K562 (cell line): ENCODE measurements around the gene CEP95. TPM values are rescaled to one million over a fixed set of nuclear protein-coding genes. Genes with fewer than 3 reads are reported as not detected.

Experiments
- ARID4B ChIP-seq: sonication (generic); formaldehyde crosslinking; IDR thresholded peaks from 2 replicates; pipeline ENCODE4 v1.8.0; 2022; ENCODE audit warnings: mild to moderate bottlenecking, missing genetic modification reagents
- DPF2 ChIP-seq: fragments of 450-650 bp; IDR thresholded peaks from 2 replicates; pipeline ENCODE4 v1.6.1; 2016
- ETV5 ChIP-seq: sonication (generic); formaldehyde crosslinking; IDR thresholded peaks from 2 replicates; pipeline ENCODE4 v1.4.0; 2020; ENCODE audit warnings: low read depth, mild to moderate bottlenecking, missing genetic modification reagents
- FOXK2 ChIP-seq, 2 experiments: fragments of 450-650 bp; IDR thresholded peaks in 1 of 2; conservative IDR thresholded peaks in 1 of 2; 2 replicates each; pipeline ENCODE4 v1.6.1; 2016; ENCODE audit warnings: low read depth in 2 of 2, mild to moderate bottlenecking in 1 of 2
- FOXO4 ChIP-seq: fragments of 450-650 bp; formaldehyde crosslinking; IDR thresholded peaks from 2 replicates; pipeline ENCODE4 v1.4.0; 2020; ENCODE audit warnings: mild to moderate bottlenecking, moderate library complexity
- GABPB2 ChIP-seq: fragments of 250-450 bp; sonication (Bioruptor Pico); conservative IDR thresholded peaks from 2 replicates; pipeline ENCODE4 v1.5.1; 2021; ENCODE audit warnings: mild to moderate bottlenecking
- HOXB6 ChIP-seq: fragments of 250-450 bp; sonication (Bioruptor Pico); IDR thresholded peaks from 2 replicates; pipeline ENCODE4 v1.5.1; 2022; ENCODE audit warnings: mild to moderate bottlenecking, borderline replicate concordance
- IRF1 ChIP-seq: sonication (generic); formaldehyde crosslinking; IDR thresholded peaks from 2 replicates; pipeline ENCODE4 v1.8.0; 2022; ENCODE audit warnings: missing genetic modification reagents, mild to moderate bottlenecking, borderline replicate concordance
- KAT2B ChIP-seq: IDR thresholded peaks from one replicate; pipeline ENCODE4 v1.6.1; 2012; ENCODE audit warnings: low read depth, mild to moderate bottlenecking, control low read depth, inconsistent platforms, low read length, moderate library complexity
- MAFG ChIP-seq: fragments of 450-650 bp; conservative IDR thresholded peaks from 2 replicates; pipeline ENCODE4 v1.6.1; 2016; ENCODE audit warnings: missing genetic modification characterization, missing compliant biosample characterization
- POLR2B ChIP-seq: fragments of 450-650 bp; IDR thresholded peaks from 2 replicates; pipeline ENCODE4 v1.6.1; 2018; ENCODE audit warnings: low read depth; ENCODE audit not compliant: partially characterized antibody
- RFX5 ChIP-seq: IDR thresholded peaks from 2 replicates; pipeline ENCODE4 v1.6.1; 2011; ENCODE audit warnings: low read depth, mild to moderate bottlenecking, improper control_type of control experiment, low read length
- SMAD3 ChIP-seq: fragments of 450-650 bp; formaldehyde crosslinking; conservative IDR thresholded peaks from 2 replicates; pipeline ENCODE4 v1.4.0; 2020; ENCODE audit warnings: mild to moderate bottlenecking
- ZNF212 ChIP-seq: fragments of 450-650 bp; formaldehyde crosslinking; IDR thresholded peaks from 2 replicates; pipeline ENCODE4 v1.4.0; 2020; ENCODE audit warnings: mild to moderate bottlenecking
- ZNF561 ChIP-seq: fragments of 450-650 bp; formaldehyde crosslinking; conservative IDR thresholded peaks from 2 replicates; pipeline ENCODE4 v1.4.0; 2020; ENCODE audit warnings: mild to moderate bottlenecking, moderate library complexity
- ZNF77 ChIP-seq: fragments of 250-450 bp; sonication (Bioruptor Pico); IDR thresholded peaks from 2 replicates; pipeline ENCODE4 v1.5.0; 2020
- ZNF785 ChIP-seq: fragments of 250-450 bp; sonication (Bioruptor Pico); IDR thresholded peaks from 2 replicates; pipeline ENCODE4 v1.4.0; 2020; ENCODE audit warnings: mild to moderate bottlenecking
- polyA plus RNA-seq, 8 experiments: library from polyadenylated mRNA; depleted of rRNA in 4 of 8; stranded (reverse) in 5 of 8; unstranded in 3 of 8; fragments of >200 nt; fragmentation: Nextera tagmentation in 2 of 8; fragmentation: Illumina TruSeq in 1 of 8; extraction: Ambion mirVana in 2 of 8; extraction: Trizol in 1 of 8; gene quantifications; 2 replicates each; pipeline versions ENCODE4 v1.2.1 to v1.2.3, GENCODE V29; 2011 to 2014; ENCODE audit warnings: inconsistent platforms in 1 of 8, missing spikeins in 1 of 8
- total RNA-seq, 7 experiments: library from RNA; depleted of rRNA in 6 of 7; stranded (reverse); fragments of >200 nt in 6 of 7; fragmentation: Illumina TruSeq in 2 of 7; extraction: Trizol in 2 of 7; gene quantifications; 2 replicates each; pipeline versions ENCODE4 v1.2.1 to v1.2.3, GENCODE V29; 2011 to 2021; ENCODE audit warnings: low replicate concordance in 1 of 7
- TF ChIP-seq, protein P1 (sequence below): fragments of 250-450 bp; sonication (Bioruptor Pico); IDR thresholded peaks from 2 replicates; pipeline ENCODE4 v1.4.0; 2020; ENCODE audit warnings: mild to moderate bottlenecking

CEP95 gene
- total and polyA plus RNA-seq, 9 of the 15 experiments (the other 6 are each of a cell fraction or from before 2014, with no cell fraction given): 26.7 to 80.7 (median 56.9) TPM

DNA sequence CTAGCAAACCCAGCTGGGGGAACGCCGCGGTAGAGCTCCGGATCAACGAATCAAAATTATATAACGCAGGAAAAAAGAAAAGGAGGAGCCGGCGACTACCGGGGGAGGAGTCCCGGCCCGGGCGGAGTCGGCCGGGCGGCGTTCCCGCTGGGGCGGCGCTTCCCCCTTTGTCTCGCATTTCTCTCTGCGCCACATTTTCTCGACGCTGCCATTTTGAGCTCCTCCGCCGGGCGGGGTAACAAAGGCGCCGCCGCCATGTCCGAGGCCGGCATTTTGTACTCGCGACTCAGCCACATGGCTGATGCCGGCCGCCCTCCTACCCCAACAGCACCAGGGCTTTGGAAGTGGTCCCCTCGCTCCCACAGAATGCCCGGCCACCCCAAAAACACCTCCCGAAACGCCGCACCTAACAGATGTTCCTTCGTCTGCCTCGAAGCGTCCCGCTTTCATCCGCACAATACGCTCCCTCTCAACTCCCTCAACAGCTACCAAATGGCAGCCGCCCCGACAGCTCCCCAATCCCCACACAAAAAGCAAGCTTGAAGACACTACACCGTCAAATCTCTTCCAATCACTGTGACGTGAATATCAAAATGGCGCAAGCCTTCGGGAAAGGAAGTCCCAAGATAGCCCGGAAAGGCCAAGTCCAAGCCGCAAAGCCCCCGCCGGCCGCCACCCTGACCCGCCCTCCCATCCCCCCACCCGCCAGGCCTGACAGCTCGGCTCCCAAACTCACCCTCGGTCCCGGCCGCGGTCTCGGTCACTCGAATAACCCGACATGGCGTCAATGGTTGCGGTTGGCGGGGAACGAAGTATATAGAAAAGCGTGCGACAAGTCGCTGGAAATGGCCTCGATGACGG is 1.2 kb upstream of the CEP95 start (continued):
- TF ChIP-seq ARID4B (CRISPR knock-in tag): peak; percentile 19; the same call in 1 of the 2 replicates
- no peak for TF ChIP-seq DPF2
- TF ChIP-seq ZNF212 (CRISPR knock-in tag): no peak
- TF ChIP-seq KAT2B: no peak
- TF ChIP-seq IRF1 (CRISPR knock-in tag): no peak
- TF ChIP-seq FOXK2 (conservative IDR thresholded peaks at IDR 0.05 in 1 of 2, IDR thresholded peaks at IDR 0.05 in 1 of 2; ENCODE audit: low read depth in 2 of 2): 0 out of 4 replicates have a peak, but pooled peaks of 1 of the 2 experiments have one; percentile 9
- TF ChIP-seq RFX5: no peak
- TF ChIP-seq POLR2B: peak; percentile 52
- no peak for TF ChIP-seq ETV5 (CRISPR knock-in tag)
- no peak for TF ChIP-seq SMAD3 (CRISPR knock-in tag)
- no peak for TF ChIP-seq HOXB6 (CRISPR knock-in tag)
- TF ChIP-seq, protein P1, sequence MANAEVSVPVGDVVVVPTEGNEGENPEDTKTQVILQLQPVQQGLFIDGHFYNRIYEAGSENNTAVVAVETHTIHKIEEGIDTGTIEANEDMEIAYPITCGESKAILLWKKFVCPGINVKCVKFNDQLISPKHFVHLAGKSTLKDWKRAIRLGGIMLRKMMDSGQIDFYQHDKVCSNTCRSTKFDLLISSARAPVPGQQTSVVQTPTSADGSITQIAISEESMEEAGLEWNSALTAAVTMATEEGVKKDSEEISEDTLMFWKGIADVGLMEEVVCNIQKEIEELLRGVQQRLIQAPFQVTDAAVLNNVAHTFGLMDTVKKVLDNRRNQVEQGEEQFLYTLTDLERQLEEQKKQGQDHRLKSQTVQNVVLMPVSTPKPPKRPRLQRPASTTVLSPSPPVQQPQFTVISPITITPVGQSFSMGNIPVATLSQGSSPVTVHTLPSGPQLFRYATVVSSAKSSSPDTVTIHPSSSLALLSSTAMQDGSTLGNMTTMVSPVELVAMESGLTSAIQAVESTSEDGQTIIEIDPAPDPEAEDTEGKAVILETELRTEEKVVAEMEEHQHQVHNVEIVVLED (CRISPR knock-in tag): no peak
- TF ChIP-seq GABPB2 (CRISPR knock-in tag): no peak
- TF ChIP-seq ZNF785 (CRISPR knock-in tag): no peak
- TF ChIP-seq ZNF561: no peak
- no peak for TF ChIP-seq FOXO4 (CRISPR knock-in tag)
- no peak for TF ChIP-seq MAFG (tag)
- TF ChIP-seq ZNF77 (CRISPR knock-in tag): no peak
